ENCODE measurements around the gene SEMA3E.
A peak's percentile ranks its signal among the peaks of the same experiment; 100 is the strongest.
"Not testable (repeated sequence)": the region's sequence is repeated elsewhere in the genome, so short reads cannot be mapped to it uniquely, and the experiment has no call there.

Gene SEMA3E

DNA sequence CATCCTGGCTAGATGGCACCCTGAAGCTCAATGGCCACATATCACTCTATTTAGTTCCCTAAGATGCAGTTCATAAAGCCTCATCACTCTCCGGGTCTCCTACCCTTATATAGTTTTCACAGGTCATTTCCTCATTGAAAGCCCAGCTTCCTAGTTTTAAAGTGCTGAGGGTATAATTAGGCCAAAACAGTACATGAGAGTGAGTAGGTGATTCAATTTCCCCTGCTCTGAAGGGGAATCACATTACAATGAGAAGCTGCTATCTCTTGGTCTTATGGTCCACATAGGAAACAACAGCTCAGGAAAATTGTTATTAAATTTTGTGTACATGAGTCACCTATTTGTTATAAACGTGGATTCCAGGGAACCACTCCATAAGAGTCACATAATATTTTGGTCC, 162.0 kb downstream of the SEMA3E start:
- DNase-seq (ENCODE audit: low spot score): no peak

DNA sequence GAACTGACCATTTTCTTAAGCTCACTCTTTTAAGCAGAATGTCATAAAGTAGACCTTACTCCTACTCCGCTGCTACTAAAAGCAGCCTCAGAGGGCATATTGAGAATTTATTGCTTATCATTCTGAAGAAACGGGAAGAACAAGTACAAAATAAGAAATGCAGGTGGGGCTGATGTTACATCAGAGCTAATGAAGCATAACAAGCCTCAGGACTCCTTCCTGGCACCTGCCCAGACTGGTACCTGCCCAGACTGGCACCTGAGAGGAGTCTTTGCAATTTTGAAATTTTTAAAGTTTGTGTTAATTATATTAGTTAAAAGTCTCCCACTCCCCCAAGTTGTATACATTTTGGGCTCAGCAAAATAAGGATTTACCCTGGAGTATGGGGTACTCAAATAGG, 162.4 kb downstream of the SEMA3E start:
- DNase-seq (ENCODE audit: low spot score): no peak

DNA sequence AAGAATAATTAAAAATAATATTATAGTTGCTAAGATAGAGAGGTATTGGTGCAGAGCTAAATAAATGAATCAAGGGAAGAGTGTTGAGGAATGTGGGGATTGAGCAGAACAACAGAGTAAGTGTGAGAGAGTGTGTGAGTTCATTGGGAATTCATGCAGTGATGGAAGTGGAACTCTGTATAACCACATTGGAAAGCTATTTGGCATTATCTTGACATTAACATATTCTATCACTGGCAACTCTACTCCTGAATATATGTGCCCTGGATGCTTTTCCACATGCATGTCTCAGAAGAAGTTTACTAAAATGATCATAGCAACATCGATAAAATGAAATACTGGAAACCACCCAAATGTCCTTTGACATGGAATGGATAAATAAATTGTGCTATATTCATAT, 164.1 kb downstream of the SEMA3E start:
- no peak for DNase-seq (ENCODE audit: low spot score)

- DNase-seq (ENCODE audit: low spot score): no peak
Observed at GRCh38 chr7:83484266-83484665, 164.7 kb downstream of the SEMA3E start.

- no peak for DNase-seq (ENCODE audit: low spot score)
Observed at GRCh38 chr7:83478616-83479015, 170.3 kb downstream of the SEMA3E start.

DNA sequence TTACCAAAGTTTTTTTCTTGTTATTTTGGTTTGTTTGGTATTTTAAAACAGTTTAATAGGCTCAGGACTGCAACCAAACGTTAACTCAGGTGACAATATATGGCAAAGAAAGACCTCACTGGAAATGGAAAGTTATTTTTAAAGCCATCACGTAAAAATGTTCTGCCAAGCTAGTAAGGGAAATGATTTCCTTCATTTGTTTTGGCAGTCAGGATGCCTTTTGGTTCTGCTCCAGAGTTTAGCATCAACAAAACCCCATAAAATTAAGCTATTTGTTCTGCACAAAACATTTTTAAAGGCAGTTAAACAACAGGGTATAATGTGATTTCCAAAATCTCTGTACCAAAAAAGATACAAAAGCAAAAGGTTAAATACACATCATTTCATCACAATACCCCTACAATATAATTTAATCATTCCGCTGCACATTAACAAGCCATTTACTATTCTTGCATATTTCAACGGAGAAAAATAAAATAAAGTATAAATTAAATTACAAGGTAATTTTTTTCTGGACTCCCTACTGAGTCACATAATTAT, 172.4 kb downstream of the SEMA3E start:
- no peak for DNase-seq (ENCODE audit: low spot score)

DNA sequence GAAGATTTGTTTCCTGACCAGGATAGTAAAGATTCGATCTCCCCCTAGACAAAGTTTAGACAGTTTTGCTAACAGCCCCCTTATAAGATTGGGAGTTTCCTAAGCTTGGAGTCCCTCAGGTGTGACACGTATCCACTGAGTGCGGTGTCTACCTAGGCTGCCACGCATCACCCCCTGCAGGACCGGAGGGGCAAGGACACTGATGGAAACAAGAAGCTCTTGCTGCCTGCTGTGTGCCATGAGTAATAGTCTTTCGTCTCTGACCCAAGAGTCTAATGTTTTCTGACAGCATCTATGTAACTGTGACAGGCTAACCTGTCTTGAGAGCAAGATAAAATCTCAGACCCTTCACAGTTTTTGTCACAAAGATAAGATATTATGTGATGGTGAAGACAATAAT, 173.5 kb downstream of the SEMA3E start:
- DNase-seq (ENCODE audit: low spot score): peak; percentile 40

DNA sequence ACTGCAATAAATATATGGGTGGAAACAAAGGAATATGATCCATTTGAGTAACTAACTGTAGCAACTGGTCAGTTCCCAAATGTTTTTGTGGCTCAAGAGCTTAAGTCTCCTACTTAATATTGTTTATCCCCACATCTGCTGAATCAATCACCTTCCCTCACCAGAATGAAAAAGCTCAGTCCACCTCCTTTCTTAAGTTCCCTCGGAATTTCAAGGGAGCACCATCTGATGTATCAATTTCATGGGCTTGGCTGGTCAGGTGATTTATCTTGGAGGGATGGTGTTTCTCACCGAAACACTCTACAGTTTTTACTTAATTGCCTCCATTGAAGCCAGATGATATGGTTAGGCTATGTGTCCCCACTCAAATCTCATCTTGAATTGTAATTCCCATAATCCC, 176.6 kb downstream of the SEMA3E start:
- DNase-seq (ENCODE audit: low spot score): no peak

GRCh38 chr7:83469491-83469890, 179.4 kb downstream of the SEMA3E start:
- DNase-seq (ENCODE audit: low spot score): no peak

- DNase-seq (ENCODE audit: low spot score): no peak
Observed at GRCh38 chr7:83469076-83469475, 179.9 kb downstream of the SEMA3E start.

GRCh38 chr7:83468251-83468739, 180.6 kb downstream of the SEMA3E start:
- DNase-seq (ENCODE audit: low spot score): peak; percentile 98

GRCh38 chr7:83467493-83467892, 181.4 kb downstream of the SEMA3E start:
- no peak for DNase-seq (ENCODE audit: low spot score)

- DNase-seq (ENCODE audit: low spot score): no peak
Observed at GRCh38 chr7:83466956-83467355, 182.0 kb downstream of the SEMA3E start.

GRCh38 chr7:83466187-83466923, 182.6 kb downstream of the SEMA3E start:
- no peak for DNase-seq (ENCODE audit: low spot score)

- DNase-seq (ENCODE audit: low spot score): no peak
Observed at GRCh38 chr7:83465643-83466042, 183.3 kb downstream of the SEMA3E start.

DNA sequence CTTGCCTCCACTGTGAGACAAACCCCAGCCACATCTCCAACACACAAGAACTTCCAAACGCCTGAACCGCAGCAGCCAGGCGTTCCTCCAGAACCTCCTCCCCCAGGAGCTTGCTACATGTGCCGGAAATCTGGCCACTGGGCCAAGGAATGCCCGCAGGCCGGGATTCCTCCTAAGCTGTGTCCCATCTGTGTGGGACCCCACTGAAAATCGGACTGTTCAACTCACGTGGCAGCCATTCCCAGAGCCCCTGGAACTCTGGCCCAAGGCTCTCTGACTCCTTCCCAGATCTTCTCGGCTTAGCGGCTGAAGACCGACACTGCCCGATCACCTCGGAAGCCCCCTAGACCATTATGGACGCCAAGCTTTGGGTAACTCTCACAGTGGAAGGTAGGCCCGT, 187.1 kb downstream of the SEMA3E start:
- not testable (repeated sequence) for DNase-seq (ENCODE audit: low spot score)

GRCh38 chr7:83459930-83460653, 188.8 kb downstream of the SEMA3E start:
- not testable (repeated sequence) for DNase-seq (ENCODE audit: low spot score)

DNA sequence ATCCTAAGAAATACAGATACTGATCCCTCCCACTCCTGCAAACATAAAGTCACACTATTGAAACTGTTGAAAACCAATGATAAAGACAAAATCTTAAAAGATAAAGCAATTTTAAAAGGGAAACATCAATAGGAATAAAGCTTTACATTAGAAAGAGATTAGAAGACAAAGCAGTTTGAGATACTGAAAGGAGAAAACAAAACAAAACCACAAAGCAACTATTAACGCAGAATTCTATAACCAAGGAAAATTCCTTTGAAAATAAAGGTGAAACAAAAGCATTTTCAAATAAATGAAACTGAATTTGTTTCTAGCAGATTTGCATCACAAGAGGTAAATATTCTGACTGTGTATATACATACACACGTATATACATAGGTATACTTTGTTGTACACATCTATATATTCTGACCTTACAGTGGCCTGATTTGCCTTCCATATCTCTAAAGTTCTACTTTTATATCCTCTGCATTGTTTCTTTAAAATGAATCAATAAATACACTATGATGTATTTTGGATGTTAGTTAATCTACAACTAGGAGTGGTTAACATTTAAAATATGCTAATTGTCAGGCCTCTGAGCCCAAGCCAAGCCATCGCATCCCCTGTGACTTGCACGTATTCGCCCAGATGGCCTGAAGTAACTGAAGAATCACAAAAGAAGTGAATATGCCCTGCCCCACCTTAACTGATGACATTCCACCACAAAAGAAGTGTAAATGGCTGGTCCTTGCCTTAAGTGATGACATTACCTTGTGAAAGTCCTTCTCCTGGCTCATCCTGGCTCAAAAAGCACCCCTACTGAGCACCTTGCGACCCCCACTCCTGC, 189.6 kb downstream of the SEMA3E start:
- DNase-seq (ENCODE audit: low spot score): not testable (repeated sequence)

- DNase-seq (ENCODE audit: low spot score): no peak
Observed at GRCh38 chr7:83457022-83457892, 191.7 kb downstream of the SEMA3E start.

- DNase-seq (ENCODE audit: low spot score): no peak
Observed at GRCh38 chr7:83456413-83456812, 192.5 kb downstream of the SEMA3E start.

DNA sequence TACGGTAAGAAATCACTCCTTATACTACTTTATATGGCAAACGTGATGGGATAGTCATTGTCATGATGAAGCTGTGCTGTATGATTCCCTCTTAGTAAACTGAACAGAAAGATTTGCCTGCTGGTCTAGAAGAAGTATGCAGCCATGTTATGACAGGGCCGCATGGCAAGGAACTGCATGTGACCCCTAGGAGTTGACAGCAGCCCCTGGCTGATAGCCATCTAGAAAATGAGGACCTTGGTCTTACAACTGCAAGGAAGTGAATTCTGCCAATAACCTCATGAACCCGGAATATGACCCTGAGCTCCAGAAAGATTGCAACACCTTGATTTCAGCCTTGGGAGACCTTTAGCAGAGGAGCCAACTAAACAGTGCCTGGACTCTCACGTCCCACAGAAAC, 193.3 kb downstream of the SEMA3E start:
- no peak for DNase-seq (ENCODE audit: low spot score)
